ENCODE results near the gene GJD2.

GRCh38 chr15:34782901-34783300, 28.1 kb upstream of the GJD2 start:
- TF ChIP-seq EZH2 (IDR thresholded peaks at IDR 0.05), result no peak
- no peak for TF ChIP-seq POLR2AphosphoS5 (IDR thresholded peaks at IDR 0.05; ENCODE audit: borderline replicate concordance, low read depth, low read length)
